H1 (cell line): ENCODE results near the gene SV2A.

ENCODE experiments used
- CHD2 ChIP-seq: IDR thresholded peaks from 2 replicates; pipeline ENCODE4 v1.6.1; 2012; ENCODE audit warnings: low read length, improper control_type of control experiment
- EGR1 ChIP-seq: IDR thresholded peaks from 2 replicates; pipeline ENCODE4 v1.6.1; 2011; ENCODE audit warnings: low read depth, low read length, borderline replicate concordance
- EZH2 ChIP-seq: fragments of 200-600 bp; sonication (generic); IDR thresholded peaks from 2 replicates; pipeline ENCODE4 v1.7.1; 2012; ENCODE audit warnings: low read depth, mild to moderate bottlenecking, moderate library complexity, low read length, inconsistent platforms; ENCODE audit not compliant: severe bottlenecking
- GABPA ChIP-seq: IDR thresholded peaks from 2 replicates; pipeline ENCODE4 v1.6.1; 2011; ENCODE audit warnings: mild to moderate bottlenecking, low read length, moderate library complexity, borderline replicate concordance; ENCODE audit not compliant: insufficient read depth
- JUN ChIP-seq: IDR thresholded peaks from 2 replicates; pipeline ENCODE4 v1.6.1; 2011; ENCODE audit warnings: low read depth, mild to moderate bottlenecking, improper control_type of control experiment, low read length
- RAD21 ChIP-seq, 2 experiments: IDR thresholded peaks in 1 of 2; conservative IDR thresholded peaks in 1 of 2; 2 replicates each; pipeline ENCODE4 v1.6.1; 2011; ENCODE audit warnings: low read depth in 2 of 2, low read length in 2 of 2, improper control_type of control experiment in 1 of 2, inconsistent platforms in 1 of 2, mild to moderate bottlenecking in 1 of 2, moderate library complexity in 1 of 2
- ZNF274 ChIP-seq: IDR thresholded peaks from 2 replicates; pipeline ENCODE4 v1.7.0; 2012; ENCODE audit warnings: low read length, borderline replicate concordance; ENCODE audit errors: extremely low read depth
- TF ChIP-seq, protein P1 (sequence below), 3 experiments: IDR thresholded peaks; 1 replicate in 2 of 3; 2 replicates in 1 of 3; pipeline versions ENCODE4 v1.5.1 to v1.6.1; 2011; ENCODE audit warnings: low read length in 3 of 3, mild to moderate bottlenecking in 3 of 3, inconsistent platforms in 2 of 3, low read depth in 1 of 3, moderate library complexity in 1 of 3; ENCODE audit not compliant: insufficient read depth in 1 of 3; ENCODE audit errors: control extremely low read depth in 1 of 3
- TF ChIP-seq, protein P2 (sequence below): IDR thresholded peaks from 2 replicates; pipeline ENCODE4 v1.6.1; 2012; ENCODE audit warnings: inconsistent platforms
- TF ChIP-seq, protein P3 (sequence below): IDR thresholded peaks from 2 replicates; pipeline ENCODE4 v1.6.1; 2011; ENCODE audit warnings: low read length, improper control_type of control experiment

DNA sequence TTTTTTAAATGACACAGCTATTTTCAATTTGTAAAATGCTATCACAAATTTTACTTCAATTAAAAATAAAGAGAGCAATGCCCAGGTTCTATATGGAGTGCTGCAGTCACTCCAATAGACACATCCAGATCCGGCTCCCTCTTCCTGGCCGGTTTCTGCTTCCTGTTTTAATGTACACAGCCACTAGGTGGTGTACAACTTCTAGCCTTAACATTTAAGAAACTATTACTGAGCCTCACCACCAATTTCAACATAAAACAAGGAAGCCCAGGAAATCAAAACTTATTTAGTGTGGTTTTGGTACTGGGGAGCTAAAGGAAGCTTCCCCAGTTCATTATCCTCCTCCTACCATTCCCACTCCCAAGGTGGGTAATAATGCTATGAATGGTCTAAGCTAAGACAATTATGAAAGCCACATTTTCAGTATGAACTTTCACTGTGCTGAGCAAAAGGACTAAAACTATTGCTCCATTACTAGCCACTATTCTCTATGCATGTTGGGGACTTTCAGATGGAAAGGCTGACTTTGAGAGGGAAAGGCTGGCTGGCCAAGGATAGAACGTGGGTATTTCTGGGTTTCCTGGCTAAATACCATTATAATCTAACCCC is 44.5 kb upstream of the SV2A start:
- TF ChIP-seq EGR1 (no peak), RAD21 (IDR thresholded peaks at IDR 0.05 in 1 of 2, conservative IDR thresholded peaks at IDR 0.05 in 1 of 2; ENCODE audit: low read depth in 2 of 2, low read length in 2 of 2) (peak; percentile 69 to 80), EZH2 (no peak), ZNF274 (no peak), JUN (no peak), CHD2 (no peak), GABPA (no peak)
- TF ChIP-seq, protein P1, sequence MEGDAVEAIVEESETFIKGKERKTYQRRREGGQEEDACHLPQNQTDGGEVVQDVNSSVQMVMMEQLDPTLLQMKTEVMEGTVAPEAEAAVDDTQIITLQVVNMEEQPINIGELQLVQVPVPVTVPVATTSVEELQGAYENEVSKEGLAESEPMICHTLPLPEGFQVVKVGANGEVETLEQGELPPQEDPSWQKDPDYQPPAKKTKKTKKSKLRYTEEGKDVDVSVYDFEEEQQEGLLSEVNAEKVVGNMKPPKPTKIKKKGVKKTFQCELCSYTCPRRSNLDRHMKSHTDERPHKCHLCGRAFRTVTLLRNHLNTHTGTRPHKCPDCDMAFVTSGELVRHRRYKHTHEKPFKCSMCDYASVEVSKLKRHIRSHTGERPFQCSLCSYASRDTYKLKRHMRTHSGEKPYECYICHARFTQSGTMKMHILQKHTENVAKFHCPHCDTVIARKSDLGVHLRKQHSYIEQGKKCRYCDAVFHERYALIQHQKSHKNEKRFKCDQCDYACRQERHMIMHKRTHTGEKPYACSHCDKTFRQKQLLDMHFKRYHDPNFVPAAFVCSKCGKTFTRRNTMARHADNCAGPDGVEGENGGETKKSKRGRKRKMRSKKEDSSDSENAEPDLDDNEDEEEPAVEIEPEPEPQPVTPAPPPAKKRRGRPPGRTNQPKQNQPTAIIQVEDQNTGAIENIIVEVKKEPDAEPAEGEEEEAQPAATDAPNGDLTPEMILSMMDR (IDR thresholded peaks at IDR 0.05; ENCODE audit: control extremely low read depth in 1 of 3, insufficient read depth in 1 of 3, low read depth in 1 of 3, low read length in 3 of 3), result peak in 2 of 3 experiments; percentile 59; a peak in 3 of 4 replicates
- TF ChIP-seq, protein P2, sequence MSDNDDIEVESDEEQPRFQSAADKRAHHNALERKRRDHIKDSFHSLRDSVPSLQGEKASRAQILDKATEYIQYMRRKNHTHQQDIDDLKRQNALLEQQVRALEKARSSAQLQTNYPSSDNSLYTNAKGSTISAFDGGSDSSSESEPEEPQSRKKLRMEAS, result no peak
- TF ChIP-seq, protein P3, sequence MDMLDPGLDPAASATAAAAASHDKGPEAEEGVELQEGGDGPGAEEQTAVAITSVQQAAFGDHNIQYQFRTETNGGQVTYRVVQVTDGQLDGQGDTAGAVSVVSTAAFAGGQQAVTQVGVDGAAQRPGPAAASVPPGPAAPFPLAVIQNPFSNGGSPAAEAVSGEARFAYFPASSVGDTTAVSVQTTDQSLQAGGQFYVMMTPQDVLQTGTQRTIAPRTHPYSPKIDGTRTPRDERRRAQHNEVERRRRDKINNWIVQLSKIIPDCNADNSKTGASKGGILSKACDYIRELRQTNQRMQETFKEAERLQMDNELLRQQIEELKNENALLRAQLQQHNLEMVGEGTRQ, result no peak
